GM18508 (cell line): Measurements from ENCODE around the gene ATP9A.

Source experiments
- ATAC-seq: cut with Tn5 transposase; IDR thresholded peaks from one replicate; pipeline ENCODE4 v1.9.1; 2021; ENCODE audit warnings: moderate number of reproducible peaks; ENCODE audit not compliant: insufficient read depth, unreplicated experiment

ATP9A gene

GRCh38 chr20:51566594-51566993 lies 201.6 kb downstream of the ATP9A start:
- no peak for ATAC-seq

DNA sequence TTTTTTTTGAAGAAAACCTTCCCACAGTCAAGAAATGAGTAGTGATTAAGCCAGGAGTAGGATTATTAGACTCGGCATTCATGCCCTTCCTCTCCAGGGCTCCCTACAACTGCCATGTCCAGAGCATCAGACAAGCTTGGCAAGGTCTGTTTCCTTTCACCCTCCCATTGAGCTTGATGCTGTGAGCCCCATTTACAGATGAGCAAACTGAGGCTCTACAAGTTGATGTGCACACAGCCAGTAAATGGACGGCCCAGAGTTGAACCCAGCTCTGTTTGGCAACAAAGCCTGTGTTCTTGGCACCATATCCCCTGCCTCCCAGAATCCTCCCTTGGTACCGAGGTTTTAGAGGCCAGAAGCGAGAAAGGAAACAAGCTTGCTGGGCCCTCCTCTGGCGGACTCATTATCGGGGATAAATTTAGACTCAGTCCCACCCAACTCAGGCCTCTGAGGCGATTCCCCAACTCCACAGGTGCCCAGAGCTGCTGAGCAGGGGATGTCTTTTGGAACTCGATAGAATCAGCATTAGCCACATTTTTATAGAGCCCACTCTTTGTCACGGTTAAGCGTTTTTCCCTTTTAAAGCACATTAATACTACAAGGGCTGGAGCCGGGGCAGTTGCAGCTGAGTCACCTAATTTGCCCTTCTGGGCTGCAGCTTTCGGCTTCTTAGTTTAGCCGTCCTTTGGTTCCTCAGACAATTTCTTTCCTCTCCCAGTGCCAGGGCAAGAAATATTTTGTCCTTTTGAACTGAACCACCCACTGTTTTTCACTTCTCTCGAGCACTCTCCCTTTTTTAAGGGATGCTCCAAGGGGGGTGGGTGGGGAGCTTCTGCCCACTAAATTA lies 202.7 kb downstream of the ATP9A start:
- no peak for ATAC-seq

DNA sequence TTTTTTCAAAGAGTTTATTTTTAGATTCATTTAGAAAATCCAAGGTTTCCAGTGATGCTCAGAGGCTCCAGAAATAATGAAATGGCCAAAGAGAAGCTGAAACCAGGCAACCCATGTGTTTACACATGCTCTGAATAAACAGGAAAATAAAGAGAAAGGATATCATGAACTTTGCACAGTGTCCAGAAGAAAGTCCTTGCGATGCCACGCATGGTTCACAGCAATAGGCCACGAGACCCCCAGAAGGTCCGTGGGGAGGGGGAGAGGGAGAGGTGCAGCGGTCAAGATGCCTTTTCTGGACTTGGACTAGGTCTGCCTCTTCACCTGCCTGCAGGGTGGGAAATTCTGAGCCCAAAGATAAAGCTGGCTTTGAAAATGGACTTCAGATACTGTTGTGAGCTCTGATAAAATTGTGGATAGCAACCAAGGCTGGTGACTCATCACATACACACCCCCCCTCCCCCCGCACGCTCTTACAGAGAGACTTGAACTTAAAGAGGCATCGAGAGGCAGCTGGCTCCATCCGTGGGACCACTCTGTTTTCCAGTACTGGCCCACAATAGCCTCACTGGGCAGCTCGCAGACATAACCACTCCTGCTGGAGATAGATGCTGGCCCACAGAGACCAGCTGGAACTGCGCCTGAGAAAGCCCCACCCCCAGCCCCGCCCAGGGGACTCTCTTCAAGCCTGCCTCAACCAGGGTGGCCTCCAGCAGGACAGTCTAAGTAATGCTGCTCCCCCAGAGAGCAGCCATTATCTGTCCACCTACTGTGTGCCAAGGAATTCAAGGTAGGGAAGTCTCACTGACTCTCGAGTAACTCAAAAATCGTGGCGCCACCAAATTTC lies 204.5 kb downstream of the ATP9A start:
- ATAC-seq: no peak

DNA sequence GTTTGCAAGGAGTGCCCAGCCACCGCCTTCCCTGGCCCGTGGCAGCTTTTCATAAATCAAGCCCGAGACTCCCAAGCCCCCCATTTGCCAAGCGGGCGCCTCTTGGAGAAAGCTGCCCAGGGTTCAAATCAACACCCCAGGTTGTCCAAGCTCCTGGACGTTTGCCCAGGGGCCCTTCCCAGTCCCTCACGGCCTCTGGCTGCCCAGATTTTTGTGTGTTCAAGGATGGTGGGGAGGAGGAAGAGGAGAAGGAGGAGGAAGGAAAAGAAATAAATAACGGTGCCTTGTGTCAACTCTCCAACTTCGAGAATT lies 205.1 kb downstream of the ATP9A start:
- ATAC-seq: no peak

GRCh38 chr20:51562332-51563173 lies 205.6 kb downstream of the ATP9A start:
- no peak for ATAC-seq

DNA sequence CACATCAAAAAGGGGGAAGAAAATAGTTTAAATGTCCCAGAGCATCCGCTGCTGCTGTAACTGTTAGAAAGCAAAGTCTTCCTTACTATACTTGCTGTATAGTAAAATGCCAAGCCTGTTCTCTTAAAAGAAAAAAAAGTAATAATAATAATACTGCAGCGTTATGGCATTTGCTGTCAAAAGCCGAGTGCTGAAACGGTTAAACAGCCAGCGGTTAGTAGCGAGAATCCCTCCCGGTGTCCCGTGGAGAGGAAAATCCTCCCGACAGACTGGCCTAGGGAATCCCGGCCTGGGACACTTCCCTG lies 206.2 kb downstream of the ATP9A start:
- no peak for ATAC-seq

- ATAC-seq: no peak
These were observed 207.5 kb downstream of the ATP9A start for GRCh38 chr20:51560550-51561307.

DNA sequence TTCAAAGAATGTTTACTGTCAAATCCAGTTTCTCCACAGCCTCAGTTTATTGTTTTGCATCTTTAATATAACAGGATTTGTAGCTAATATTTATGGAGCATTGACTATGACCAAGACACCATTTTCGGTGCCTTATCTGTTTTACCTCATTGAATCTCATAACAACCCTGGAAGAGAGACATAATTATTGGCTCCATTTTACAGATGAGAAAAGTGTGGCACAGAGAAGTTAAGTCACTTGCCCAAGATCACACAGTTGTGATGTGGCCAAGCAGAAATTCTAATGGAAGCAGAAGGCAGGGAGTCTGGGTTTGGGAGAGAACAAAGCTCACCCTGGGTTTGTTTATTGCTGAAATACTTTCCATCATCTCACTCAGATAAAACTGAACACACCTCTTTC lies 208.1 kb downstream of the ATP9A start:
- no peak for ATAC-seq

DNA sequence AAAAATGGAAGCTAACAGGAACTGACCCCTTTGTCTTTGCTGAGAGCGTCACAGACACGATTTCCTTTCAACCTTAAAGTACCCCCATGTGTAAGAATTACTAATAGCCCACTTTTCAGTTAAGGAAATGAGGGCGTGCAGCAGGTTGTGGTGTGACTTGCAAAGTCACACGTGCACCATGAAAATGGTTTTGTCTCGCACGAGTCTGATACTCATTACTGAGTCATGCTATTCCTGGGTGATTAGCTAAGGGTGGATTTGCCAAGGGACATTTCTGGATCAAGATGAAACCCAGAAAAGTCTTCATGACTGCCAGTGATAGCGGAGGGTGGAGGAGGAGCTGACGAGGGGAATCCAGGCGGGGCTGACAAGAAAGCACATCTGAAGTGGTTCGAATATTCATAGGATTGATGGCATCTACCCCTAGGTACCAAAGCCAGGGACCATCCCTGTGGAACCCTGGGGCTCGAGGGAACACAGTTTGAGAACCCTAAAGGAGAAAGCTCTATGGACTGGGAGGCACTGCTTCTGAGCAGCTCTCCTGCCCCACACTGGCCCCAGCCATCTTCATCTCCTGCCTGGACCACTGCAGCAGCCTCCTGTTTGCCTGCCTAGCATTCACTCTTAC lies 213.5 kb downstream of the ATP9A start:
- ATAC-seq: no peak

DNA sequence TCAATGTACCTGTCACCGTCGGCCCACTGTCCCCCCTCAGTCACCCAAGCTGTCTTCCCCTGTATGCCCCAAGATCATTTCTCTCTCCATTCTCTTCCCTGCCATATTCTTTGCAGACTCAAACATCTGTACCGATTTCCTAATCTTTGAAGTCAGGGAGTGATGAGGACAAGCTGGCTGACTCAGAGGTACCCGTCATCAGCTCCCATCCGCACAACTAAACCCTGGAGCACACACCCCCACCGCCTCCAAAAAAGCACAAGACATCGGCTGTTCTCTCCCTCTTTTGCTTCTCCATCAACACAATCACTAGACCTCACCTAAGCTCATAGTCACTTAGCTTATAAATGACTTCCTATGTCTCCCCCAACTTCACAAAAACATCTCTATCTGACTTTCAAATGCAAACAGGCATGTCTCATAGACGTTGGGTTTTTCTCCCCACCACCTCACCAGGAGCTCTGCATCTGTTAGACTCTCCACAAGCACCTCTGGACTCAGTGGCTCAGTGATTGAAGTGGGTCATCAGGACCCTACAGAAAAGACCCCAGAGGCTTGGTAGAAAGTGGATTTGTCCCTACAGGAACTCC lies 214.2 kb downstream of the ATP9A start:
- ATAC-seq: no peak

DNA sequence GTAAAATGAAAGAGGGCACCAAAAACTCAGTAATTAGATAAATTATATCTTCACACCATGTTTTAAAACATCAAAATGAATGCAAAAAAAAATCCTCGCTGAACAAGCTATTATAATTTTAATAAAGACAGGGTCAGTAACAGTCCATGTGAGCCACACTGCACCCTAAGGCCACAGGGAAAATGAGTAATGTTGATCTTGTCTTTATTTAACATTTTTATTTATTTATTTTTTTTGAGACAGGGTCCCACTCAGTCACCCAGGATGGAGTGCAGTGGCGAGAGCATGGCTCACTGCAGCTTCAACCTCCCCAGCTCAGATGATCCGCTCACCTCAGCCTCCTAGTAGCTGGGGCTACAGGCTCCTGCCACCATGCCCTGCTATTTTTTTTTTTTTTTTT lies 217.0 kb downstream of the ATP9A start:
- no peak for ATAC-seq

GRCh38 chr20:51549474-51549873 lies 218.7 kb downstream of the ATP9A start:
- no peak for ATAC-seq

DNA sequence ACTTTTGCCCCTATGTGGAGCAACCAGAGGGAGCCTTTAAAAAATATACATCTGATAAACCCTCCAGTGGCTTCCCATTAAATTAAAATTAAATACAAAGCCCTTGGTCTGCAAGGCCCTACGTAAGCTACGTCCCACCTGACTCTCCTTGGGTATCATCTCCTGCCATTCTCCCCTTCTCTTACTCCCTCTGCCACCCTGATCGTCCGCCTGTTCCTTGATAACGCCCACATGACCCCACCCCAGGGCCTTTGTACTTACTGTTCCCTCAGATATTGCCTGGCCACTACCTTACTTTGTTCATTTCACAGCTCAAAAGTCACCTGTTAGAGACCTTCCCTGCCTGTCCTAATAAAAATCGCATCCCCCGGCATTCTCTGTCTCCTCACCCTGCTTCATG lies 220.2 kb downstream of the ATP9A start:
- ATAC-seq: no peak
